ENCODE measurements around the gene TMEM62.

The TMEM62 gene

DNA sequence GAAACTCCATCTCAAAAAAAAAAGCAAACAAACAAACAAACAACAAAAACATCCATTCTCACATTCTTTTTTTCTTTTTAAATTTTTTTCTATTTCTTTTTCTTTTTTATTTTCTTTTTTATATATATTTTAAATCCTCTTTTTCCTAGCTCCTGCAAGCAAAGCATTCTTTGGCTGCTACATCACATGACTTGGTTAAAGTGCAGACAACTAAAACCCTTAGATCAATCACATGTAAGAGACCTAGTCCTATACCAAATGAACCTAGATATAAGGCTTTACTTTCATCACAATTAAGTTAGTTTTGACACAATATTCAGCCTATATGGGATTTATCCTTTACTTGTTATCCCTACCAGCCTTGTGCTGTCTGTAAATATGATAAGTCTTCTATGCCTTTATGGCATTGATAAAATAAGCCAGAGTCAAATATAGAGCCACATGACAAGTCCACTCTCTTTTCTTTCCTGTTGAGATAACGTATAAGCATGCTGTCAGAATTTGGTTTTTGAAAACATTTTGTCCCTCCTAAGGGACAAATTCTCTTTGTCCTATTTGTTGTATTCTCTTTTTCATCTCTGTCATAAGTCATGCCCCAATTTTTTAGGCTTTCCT is 38.9 kb upstream of the TMEM62 start:
- TF ChIP-seq, protein P1, sequence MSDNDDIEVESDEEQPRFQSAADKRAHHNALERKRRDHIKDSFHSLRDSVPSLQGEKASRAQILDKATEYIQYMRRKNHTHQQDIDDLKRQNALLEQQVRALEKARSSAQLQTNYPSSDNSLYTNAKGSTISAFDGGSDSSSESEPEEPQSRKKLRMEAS (IDR thresholded peaks at IDR 0.05; ENCODE audit: low read depth, low read length) = no peak
- no peak for TF ChIP-seq POLR2A (IDR thresholded peaks at IDR 0.05; ENCODE audit: extremely low read depth, insufficient read length)
- no peak for TF ChIP-seq MYC (IDR thresholded peaks at IDR 0.05; ENCODE audit: low read depth, low read length)
- TF ChIP-seq, protein P2, sequence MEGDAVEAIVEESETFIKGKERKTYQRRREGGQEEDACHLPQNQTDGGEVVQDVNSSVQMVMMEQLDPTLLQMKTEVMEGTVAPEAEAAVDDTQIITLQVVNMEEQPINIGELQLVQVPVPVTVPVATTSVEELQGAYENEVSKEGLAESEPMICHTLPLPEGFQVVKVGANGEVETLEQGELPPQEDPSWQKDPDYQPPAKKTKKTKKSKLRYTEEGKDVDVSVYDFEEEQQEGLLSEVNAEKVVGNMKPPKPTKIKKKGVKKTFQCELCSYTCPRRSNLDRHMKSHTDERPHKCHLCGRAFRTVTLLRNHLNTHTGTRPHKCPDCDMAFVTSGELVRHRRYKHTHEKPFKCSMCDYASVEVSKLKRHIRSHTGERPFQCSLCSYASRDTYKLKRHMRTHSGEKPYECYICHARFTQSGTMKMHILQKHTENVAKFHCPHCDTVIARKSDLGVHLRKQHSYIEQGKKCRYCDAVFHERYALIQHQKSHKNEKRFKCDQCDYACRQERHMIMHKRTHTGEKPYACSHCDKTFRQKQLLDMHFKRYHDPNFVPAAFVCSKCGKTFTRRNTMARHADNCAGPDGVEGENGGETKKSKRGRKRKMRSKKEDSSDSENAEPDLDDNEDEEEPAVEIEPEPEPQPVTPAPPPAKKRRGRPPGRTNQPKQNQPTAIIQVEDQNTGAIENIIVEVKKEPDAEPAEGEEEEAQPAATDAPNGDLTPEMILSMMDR (IDR thresholded peaks at IDR 0.05; ENCODE audit: low read depth, low read length) = no peak
- DNase-seq (ENCODE audit: low read depth) = no peak
- H3K4me3 ChIP-seq (ENCODE audit: low read depth, low read length) = no peak overlapping the region

DNA sequence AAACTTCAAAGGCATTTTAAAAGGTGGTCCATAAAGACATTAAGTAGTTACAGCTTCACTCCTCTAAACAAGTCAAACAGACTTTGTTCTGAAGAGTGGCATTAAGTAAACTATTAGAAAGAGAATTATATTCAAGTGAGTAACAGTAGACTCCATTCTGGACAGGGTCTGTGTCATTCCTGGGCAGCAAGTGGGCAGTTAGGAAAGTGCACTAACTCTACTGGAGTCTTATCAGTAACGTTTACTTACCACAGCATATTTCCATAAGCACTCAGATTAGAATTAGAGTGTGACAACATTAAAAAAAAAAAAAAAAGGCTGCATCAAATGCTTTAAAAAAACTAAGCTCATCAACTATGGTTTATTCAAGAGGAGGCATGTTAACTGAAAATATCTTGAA is 38.1 kb upstream of the TMEM62 start:
- H3K4me3 ChIP-seq (ENCODE audit: low read depth, low read length) = no peak overlapping the region
- no peak for TF ChIP-seq MYC (IDR thresholded peaks at IDR 0.05; ENCODE audit: low read depth, low read length)
- TF ChIP-seq, protein P2 (IDR thresholded peaks at IDR 0.05; ENCODE audit: low read depth, low read length) = no peak
- TF ChIP-seq, protein P1 (IDR thresholded peaks at IDR 0.05; ENCODE audit: low read depth, low read length) = no peak
- TF ChIP-seq POLR2A (IDR thresholded peaks at IDR 0.05; ENCODE audit: extremely low read depth, insufficient read length) = no peak
- DNase-seq (ENCODE audit: low read depth) = no peak

DNA sequence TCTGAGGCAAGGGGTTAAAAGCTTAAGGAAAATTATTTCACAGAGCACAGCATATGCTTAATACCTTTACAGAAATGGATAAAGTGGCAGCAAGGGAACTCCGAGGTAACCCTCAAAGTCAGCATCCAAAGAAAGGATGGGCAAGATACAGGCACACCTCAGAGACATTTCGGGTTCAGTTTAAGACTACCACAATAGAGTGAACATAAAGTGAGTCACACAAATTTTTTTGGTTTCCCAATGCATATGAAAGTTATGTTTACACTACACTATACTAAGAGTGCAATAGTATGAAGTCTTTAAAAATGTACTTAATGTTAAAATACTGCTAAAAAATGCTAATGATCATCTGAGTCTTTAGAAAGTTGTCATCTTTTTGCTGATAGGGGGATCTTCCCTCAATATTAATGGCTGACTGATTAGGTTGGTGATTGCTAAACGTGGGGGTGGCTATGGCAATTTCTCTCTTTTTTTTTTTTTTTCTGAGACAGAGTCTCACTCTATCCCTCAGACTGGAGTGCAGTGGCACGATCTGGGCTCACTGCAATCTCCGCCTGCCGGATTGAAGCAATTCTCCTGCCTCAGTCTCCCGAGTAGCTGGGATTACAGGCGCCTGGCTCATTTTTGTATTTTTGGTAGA is 37.6 kb upstream of the TMEM62 start:
- TF ChIP-seq, protein P2 (IDR thresholded peaks at IDR 0.05; ENCODE audit: low read depth, low read length) = no peak
- TF ChIP-seq, protein P1 (IDR thresholded peaks at IDR 0.05; ENCODE audit: low read depth, low read length) = no peak
- TF ChIP-seq MYC (IDR thresholded peaks at IDR 0.05; ENCODE audit: low read depth, low read length) = no peak
- no peak for TF ChIP-seq POLR2A (IDR thresholded peaks at IDR 0.05; ENCODE audit: extremely low read depth, insufficient read length)
- no peak for DNase-seq (ENCODE audit: low read depth)
- no peak overlapping the region for H3K4me3 ChIP-seq (ENCODE audit: low read depth, low read length)

DNA sequence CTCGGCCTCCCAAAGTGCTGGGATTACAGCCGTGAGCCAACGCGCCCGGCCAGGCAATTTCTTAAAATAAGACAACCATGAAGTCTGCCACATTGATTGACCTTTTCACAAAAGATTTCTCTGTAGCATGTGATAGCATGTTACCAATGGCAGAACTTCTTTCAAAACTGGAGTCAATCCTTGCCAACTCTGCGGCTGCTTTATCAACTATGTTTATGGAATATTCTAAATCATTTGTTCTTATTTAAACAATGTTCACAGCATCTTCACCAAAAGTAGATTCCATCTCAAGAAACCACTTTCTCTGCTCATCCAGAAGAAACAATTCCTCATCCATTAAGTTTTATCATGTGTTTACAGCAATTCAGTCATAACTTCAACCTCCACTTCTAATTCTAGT is 37.0 kb upstream of the TMEM62 start:
- TF ChIP-seq, protein P1 (IDR thresholded peaks at IDR 0.05; ENCODE audit: low read depth, low read length) = no peak
- TF ChIP-seq POLR2A (IDR thresholded peaks at IDR 0.05; ENCODE audit: extremely low read depth, insufficient read length) = no peak
- TF ChIP-seq MYC (IDR thresholded peaks at IDR 0.05; ENCODE audit: low read depth, low read length) = no peak
- TF ChIP-seq, protein P2 (IDR thresholded peaks at IDR 0.05; ENCODE audit: low read depth, low read length) = no peak
- no peak for DNase-seq (ENCODE audit: low read depth)
- H3K4me3 ChIP-seq (ENCODE audit: low read depth, low read length) = no peak overlapping the region

DNA sequence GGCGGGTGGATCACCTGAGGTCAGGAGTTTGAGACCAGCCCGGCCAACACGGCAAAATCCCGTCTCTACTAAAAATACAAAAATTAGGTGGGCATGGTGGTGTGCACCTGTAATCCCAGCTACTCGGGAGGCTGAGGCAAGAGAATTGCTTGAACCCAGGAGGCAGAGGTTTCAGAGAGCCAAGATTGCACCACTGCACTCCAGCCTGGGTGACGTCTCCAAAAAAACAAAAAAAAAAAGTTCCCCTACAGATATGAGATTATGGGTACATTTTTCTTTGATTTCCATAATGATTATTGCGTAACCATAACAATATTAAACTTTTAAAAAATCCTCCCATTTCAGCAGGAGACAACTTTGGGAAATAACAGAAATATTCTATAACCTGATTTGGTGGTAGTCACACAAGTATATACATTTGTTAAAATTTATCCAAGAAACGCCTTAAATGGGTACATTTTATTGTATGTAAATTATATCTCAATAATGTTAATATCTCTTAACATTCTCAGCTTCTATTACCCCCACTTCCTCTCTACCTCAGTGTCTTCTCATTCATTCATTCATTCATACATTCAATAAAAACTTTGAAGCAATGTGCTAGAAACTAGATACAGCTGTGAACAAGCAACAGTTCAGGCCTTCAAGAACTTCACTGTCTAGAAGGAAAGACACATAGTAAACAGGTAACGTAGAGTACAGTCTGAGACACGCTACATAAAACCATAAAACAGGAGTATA is 34.1 kb upstream of the TMEM62 start:
- TF ChIP-seq, protein P2 (IDR thresholded peaks at IDR 0.05; ENCODE audit: low read depth, low read length) = no peak
- TF ChIP-seq, protein P1 (IDR thresholded peaks at IDR 0.05; ENCODE audit: low read depth, low read length) = no peak
- no peak for TF ChIP-seq MYC (IDR thresholded peaks at IDR 0.05; ENCODE audit: low read depth, low read length)
- no peak for TF ChIP-seq POLR2A (IDR thresholded peaks at IDR 0.05; ENCODE audit: extremely low read depth, insufficient read length)
- no peak for DNase-seq (ENCODE audit: low read depth)
- H3K4me3 ChIP-seq (ENCODE audit: low read depth, low read length) = no peak overlapping the region

Data from NB4 (cell line).